Tibial nerve (tissue), 4 donors: ENCODE results near the gene YIPF4. TPM values are rescaled to one million over a fixed set of nuclear protein-coding genes. Genes with fewer than 3 reads are reported as not detected.
"Not testable (repeated sequence)": the region's sequence is repeated elsewhere in the genome, so short reads cannot be mapped to it uniquely, and the experiment has no call there.

Source experiments
- DNase-seq, 2 donors: peaks; one replicate each; pipeline ENCODE4 v3.0.0-alpha.2; 2019; ENCODE audit warnings: low spot score in 2 of 2
- H3K27ac ChIP-seq, 4 donors: fragments of 200-600 bp; sonication (generic) in 3 of 4; one replicate each; pipeline ENCODE4 v1.5.1; 2017 to 2019; ENCODE audit warnings: mild to moderate bottlenecking in 1 of 4
- H3K27me3 ChIP-seq, 2 donors: fragments of 200-600 bp; sonication (generic) in 1 of 2; one replicate each; pipeline versions ENCODE4 v1.5.1 to v1.6.0; 2017 to 2019
- H3K36me3 ChIP-seq, 3 donors: fragments of 200-600 bp; sonication (generic); one replicate each; pipeline ENCODE4 v1.5.1; 2018 to 2019
- H3K4me1 ChIP-seq, 4 donors: fragments of 200-600 bp; sonication (generic) in 3 of 4; one replicate each; pipeline ENCODE4 v1.5.1; 2017 to 2019
- H3K4me3 ChIP-seq, 4 donors: fragments of 200-600 bp; sonication (generic) in 3 of 4; one replicate each; pipeline ENCODE4 v1.5.1; 2017 to 2019; ENCODE audit warnings: mild to moderate bottlenecking in 1 of 4, moderate library complexity in 1 of 4
- H3K9me3 ChIP-seq, 4 donors: fragments of 200-600 bp; sonication (generic) in 3 of 4; one replicate each; pipeline ENCODE4 v1.5.1; 2017 to 2019
- EP300 ChIP-seq, 2 donors: sonication (generic); formaldehyde crosslinking; IDR thresholded peaks; one replicate each; pipeline ENCODE4 v1.6.1; 2017; ENCODE audit warnings: antibody characterized with exemption in 2 of 2, mild to moderate bottlenecking in 1 of 2
- POLR2A ChIP-seq, 2 donors: fragments of 450-650 bp; IDR thresholded peaks; one replicate each; pipeline ENCODE4 v1.6.1; 2017; ENCODE audit warnings: antibody characterized with exemption in 2 of 2, mild to moderate bottlenecking in 2 of 2, moderate library complexity in 2 of 2
- WGBS, 2 donors: methylation state at CpG; one replicate each; pipeline ENCODE4 v1.1.5; 2018; 5-methylcytosine and 5-hydroxymethylcytosine counted together
- total RNA-seq, 4 donors: library from RNA; depleted of rRNA; stranded (reverse); fragments of >200 nt; gene quantifications; one replicate each; pipeline ENCODE4 v1.1.0, GENCODE V29; 2016
- TF ChIP-seq, protein P1 (sequence below), 5 experiments: fragments of 200-600 bp in 3 of 5; fragments of 450-650 bp in 2 of 5; sonication (generic) in 3 of 5; IDR thresholded peaks; one replicate each; pipeline ENCODE4 v1.5.1; 2016 to 2019; ENCODE audit warnings: antibody characterized with exemption in 5 of 5, mild to moderate bottlenecking in 3 of 5, moderate library complexity in 2 of 5

The YIPF4 gene
- total RNA-seq, 4 donors from 2014 or later, result 14.1 to 28.2 (median 21.5) TPM

DNA sequence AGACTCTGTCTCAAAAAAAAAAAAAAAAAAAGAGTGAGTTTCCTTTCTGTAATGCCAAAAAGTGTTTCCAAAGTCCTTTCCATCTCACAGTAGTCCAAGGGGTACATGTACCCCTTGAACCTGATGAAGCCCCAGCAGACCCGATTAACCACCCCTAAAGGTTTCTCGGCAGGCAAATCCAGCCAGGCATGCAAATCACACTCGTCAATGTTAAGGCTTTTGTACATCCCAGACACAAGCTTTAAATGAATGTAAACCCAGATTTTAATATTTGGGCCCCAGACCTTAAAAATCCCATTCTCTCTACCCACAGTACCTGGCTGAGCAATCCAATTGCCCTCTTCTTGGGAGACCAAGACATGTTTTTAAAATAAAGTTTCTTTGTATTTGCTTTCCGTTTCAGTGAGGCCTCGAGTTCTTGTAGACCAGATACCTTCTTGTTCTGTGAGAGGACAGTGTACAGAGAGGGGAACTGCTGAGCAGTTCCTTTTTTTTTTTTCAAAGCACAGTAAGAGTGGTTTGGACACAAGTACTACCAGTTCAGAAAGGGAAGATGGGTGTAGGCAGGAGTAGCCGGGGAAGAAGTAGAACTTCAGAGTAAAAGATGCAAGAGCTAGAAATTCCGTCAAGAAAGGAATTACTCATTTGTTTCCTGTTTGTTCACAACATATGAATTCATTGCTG is 13.1 kb upstream of the YIPF4 start, which contains the start of gene NLRC4:
NLRC4 (minus strand) TSS at position 465 of the 684 bp plus-strand sequence. CDS start 8,111 bp downstream, outside the sequence.
- H3K27me3 ChIP-seq, result no peaks in the 10 kb centered on the region
- H3K9me3 ChIP-seq, result no peaks in the 10 kb centered on the region
- H3K4me3 ChIP-seq, result peak within 1 kb of the TSS in 1 of 4 donors; percentile 15
- TF ChIP-seq EP300 (IDR thresholded peaks at IDR 0.05) (peak in 1 of 2 donors; percentile 52), POLR2A (IDR thresholded peaks at IDR 0.05) (no peak)
- TF ChIP-seq, protein P1, sequence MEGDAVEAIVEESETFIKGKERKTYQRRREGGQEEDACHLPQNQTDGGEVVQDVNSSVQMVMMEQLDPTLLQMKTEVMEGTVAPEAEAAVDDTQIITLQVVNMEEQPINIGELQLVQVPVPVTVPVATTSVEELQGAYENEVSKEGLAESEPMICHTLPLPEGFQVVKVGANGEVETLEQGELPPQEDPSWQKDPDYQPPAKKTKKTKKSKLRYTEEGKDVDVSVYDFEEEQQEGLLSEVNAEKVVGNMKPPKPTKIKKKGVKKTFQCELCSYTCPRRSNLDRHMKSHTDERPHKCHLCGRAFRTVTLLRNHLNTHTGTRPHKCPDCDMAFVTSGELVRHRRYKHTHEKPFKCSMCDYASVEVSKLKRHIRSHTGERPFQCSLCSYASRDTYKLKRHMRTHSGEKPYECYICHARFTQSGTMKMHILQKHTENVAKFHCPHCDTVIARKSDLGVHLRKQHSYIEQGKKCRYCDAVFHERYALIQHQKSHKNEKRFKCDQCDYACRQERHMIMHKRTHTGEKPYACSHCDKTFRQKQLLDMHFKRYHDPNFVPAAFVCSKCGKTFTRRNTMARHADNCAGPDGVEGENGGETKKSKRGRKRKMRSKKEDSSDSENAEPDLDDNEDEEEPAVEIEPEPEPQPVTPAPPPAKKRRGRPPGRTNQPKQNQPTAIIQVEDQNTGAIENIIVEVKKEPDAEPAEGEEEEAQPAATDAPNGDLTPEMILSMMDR (IDR thresholded peaks at IDR 0.05), result no peak
- no peak for DNase-seq
- H3K36me3 ChIP-seq, result no peaks in the 10 kb centered on the region
- H3K4me1 ChIP-seq, result no peaks in the 10 kb centered on the region
- peak within 1 kb of the TSS in 3 of 4 donors; percentile 17 to 60 (median 45) for H3K27ac ChIP-seq
- 72% methylated on average over 7 of the region's 7 CpGs for WGBS, 2 donors

- Histone ChIP-seq H3K36me3 (no peaks in the 10 kb centered on the region), H3K9me3 (no peaks in the 10 kb centered on the region), H3K27ac (no peak overlapping the region), H3K27me3 (peaks cover 0 to 4% of the 10 kb centered on the region in 2 donors), H3K4me1 (no peaks in the 10 kb centered on the region), H3K4me3 (no peak overlapping the region)
- 66 to 70% methylated on average over 2 of the region's 2 CpGs for WGBS, 2 donors
- no peak for DNase-seq
- no peak for TF ChIP-seq EP300 (IDR thresholded peaks at IDR 0.05)
- TF ChIP-seq, protein P1 (IDR thresholded peaks at IDR 0.05), result no peak
- no peak for TF ChIP-seq POLR2A (IDR thresholded peaks at IDR 0.05)
These were observed 6.6 kb upstream of the YIPF4 start for GRCh38 chr2:32271063-32271462.

DNA sequence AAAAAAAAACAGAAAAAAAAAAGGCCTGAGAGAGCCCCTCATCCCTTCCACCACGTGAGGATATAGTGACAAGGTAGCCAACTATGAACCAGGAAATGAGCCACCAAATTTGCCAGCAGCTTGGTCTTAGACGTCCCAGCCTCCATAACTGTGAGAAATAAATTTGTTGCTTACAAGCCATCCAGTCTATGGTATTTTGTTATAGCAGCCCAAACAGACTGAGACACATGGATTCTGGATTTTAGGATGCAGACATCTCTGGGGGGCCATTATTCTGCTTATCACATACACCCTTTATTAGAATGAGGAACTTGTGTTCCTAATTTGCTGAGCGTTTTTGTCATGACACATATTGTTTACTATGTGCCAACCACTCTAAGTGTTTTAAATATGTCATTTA is 5.4 kb upstream of the YIPF4 start:
- WGBS, 2 donors, result 48 to 52% methylated on average over 3 of the region's 3 CpGs
- TF ChIP-seq EP300 (IDR thresholded peaks at IDR 0.05), result no peak
- TF ChIP-seq POLR2A (IDR thresholded peaks at IDR 0.05), result no peak
- TF ChIP-seq, protein P1 (IDR thresholded peaks at IDR 0.05), result no peak
- Histone ChIP-seq H3K27me3 (peaks cover 0 to 4% of the 10 kb centered on the region in 2 donors), H3K4me1 (peaks cover 0 to 4% (median 3%) of the 10 kb centered on the region in 4 donors), H3K4me3 (no peak overlapping the region), H3K36me3 (no peaks in the 10 kb centered on the region), H3K27ac (no peak overlapping the region), H3K9me3 (no peaks in the 10 kb centered on the region)
- no peak for DNase-seq

DNA sequence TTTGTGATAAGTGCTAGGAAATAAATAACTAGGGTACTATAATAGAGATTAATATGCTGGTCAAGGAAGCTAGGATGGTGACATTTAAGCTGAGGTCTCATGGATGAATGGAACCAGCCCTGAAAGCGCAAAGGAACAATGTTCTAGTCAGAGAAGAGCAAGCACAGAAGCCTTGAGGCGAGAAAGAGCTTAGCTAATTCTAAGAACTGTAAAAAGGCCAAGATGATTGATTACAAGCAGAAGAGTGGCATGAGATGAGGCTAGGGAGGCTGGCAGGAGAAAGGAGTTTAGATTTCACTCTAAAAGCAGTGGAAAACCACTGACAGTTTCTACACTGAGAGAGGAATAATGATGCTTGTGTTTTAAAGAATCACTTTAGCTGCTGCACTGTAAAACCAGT is 3.4 kb upstream of the YIPF4 start:
- H3K27ac ChIP-seq, result no peak overlapping the region
- peaks cover 0 to 14% (median 4%) of the 10 kb centered on the region in 4 donors for H3K4me1 ChIP-seq
- peaks cover 0 to 4% of the 10 kb centered on the region in 2 donors for H3K27me3 ChIP-seq
- TF ChIP-seq, protein P1 (IDR thresholded peaks at IDR 0.05), result no peak
- no peak for TF ChIP-seq POLR2A (IDR thresholded peaks at IDR 0.05)
- TF ChIP-seq EP300 (IDR thresholded peaks at IDR 0.05), result no peak
- no peaks in the 10 kb centered on the region for H3K36me3 ChIP-seq
- no peak for DNase-seq
- H3K4me3 ChIP-seq, result no peak overlapping the region
- no peaks in the 10 kb centered on the region for H3K9me3 ChIP-seq
- 45 to 51% methylated on average over 2 of the region's 2 CpGs for WGBS, 2 donors

GRCh38 chr2:32275790-32276189 is 1.9 kb upstream of the YIPF4 start:
- H3K36me3 ChIP-seq, H3K4me3 ChIP-seq, H3K9me3 ChIP-seq, H3K27ac ChIP-seq, H3K27me3 ChIP-seq, DNase-seq: not testable (repeated sequence)
- peaks cover 0 to 29% (median 4%) of the 10 kb centered on the region in 4 donors for H3K4me1 ChIP-seq
- WGBS, 2 donors, result 85 to 89% methylated on average over 7 of the region's 7 CpGs
